K562 (cell line): ENCODE results near the gene ST6GAL1. TPM values are rescaled to one million over a fixed set of nuclear protein-coding genes. Genes with fewer than 3 reads are reported as not detected.

Experiments used
- ATAC-seq: fragments of 200-7000 bp; cut with Tn5 transposase; 3 replicates; pipeline ENCODE4 v1.9.1; 2020; ENCODE audit warnings: moderate library complexity
- BruUV-seq: library from RNA; stranded (reverse); fragments of 400-500 nt; replicated peaks from 2 replicates; lab custom pipeline; 2021; lab: Mats Ljungman, UMichigan
- CTCF ChIA-PET: fragments of 300-600 bp; formaldehyde crosslinking; extraction: SDS; loops from one replicate; lab custom pipeline; 2021; ENCODE audit warnings: low intra/inter-chr PET ratio; lab: Yijun Ruan, JAX
- POLR2A ChIA-PET: fragments of 300-600, 350-650 bp; sonication (Branson Sonifier 250); formaldehyde crosslinking; extraction: SDS; loops from one replicate; lab custom pipeline; 2021; ENCODE audit warnings: antibody characterized with exemption, inconsistent platforms; lab: Yijun Ruan, JAX
- DNase-seq, 4 experiments: peaks; one replicate each; pipeline versions ENCODE4 v3.0.0 to v3.0.0-alpha.2; 2011 to 2018; ENCODE audit warnings: low spot score in 3 of 4, mixed read lengths in 3 of 4; ENCODE audit errors: extremely low read depth in 1 of 4
- FAIRE-seq: peaks from 2 replicates; lab custom pipeline; 2011; peaks lifted over from hg19 to GRCh38; lab: Jason Lieb, UNC
- H2AFZ ChIP-seq: 2 replicates; pipeline ENCODE4 v1.6.0; 2011; ENCODE audit warnings: low read depth, low read length, control low read depth, inconsistent platforms
- H3K27ac ChIP-seq: fragments of 200-600 bp; 3 replicates; pipeline ENCODE4 v1.8.0; 2011; ENCODE audit warnings: low read depth, mild to moderate bottlenecking, control low read depth, inconsistent platforms, low read length, moderate library complexity, mixed read lengths; ENCODE audit errors: extremely low read depth
- H3K27me3 ChIP-seq, 2 experiments: fragments of 300-600 bp in 1 of 2; 2 replicates in 1 of 2; 3 replicates in 1 of 2; pipeline versions ENCODE4 v1.6.0 to v1.8.0; 2011; ENCODE audit warnings: inconsistent platforms in 2 of 2, low read length in 2 of 2, mild to moderate bottlenecking in 1 of 2, mixed read lengths in 1 of 2, moderate library complexity in 1 of 2; ENCODE audit not compliant: control insufficient read depth in 2 of 2, insufficient read depth in 2 of 2
- H3K36me3 ChIP-seq: fragments of 300-600 bp; 3 replicates; pipeline ENCODE4 v1.8.0; 2011; ENCODE audit warnings: mild to moderate bottlenecking, low read length, inconsistent platforms; ENCODE audit not compliant: control insufficient read depth, insufficient read depth
- H3K4me1 ChIP-seq, 2 experiments: fragments of 200-600 bp in 1 of 2; replicated peaks in 1 of 2; 2 replicates in 1 of 2; 3 replicates in 1 of 2; pipeline versions ENCODE4 v1.5.1 to v1.8.0; 2011; ENCODE audit warnings: inconsistent platforms in 2 of 2, low read length in 2 of 2, mild to moderate bottlenecking in 1 of 2, mixed read lengths in 1 of 2, moderate library complexity in 1 of 2; ENCODE audit not compliant: control insufficient read depth in 2 of 2, insufficient read depth in 2 of 2
- H3K4me2 ChIP-seq: 2 replicates; pipeline ENCODE4 v1.6.1; 2011; ENCODE audit warnings: low read length, control low read depth, inconsistent platforms, mixed read lengths; ENCODE audit not compliant: insufficient read depth
- H3K4me3 ChIP-seq: fragments of 200-600 bp; sonication (generic), shearing (Covaris generic); 2 replicates; pipeline ENCODE4 v1.5.1; 2016; ENCODE audit warnings: control low read depth, inconsistent platforms
- H3K79me2 ChIP-seq: fragments of 200-600 bp; 3 replicates; pipeline ENCODE4 v1.8.0; 2011; ENCODE audit warnings: low read length, inconsistent platforms; ENCODE audit not compliant: control insufficient read depth, insufficient read depth
- H3K9ac ChIP-seq, 2 experiments: 2 replicates each; pipeline versions ENCODE4 v1.6.0 to v1.6.1; 2011; ENCODE audit warnings: low read depth in 2 of 2, low read length in 2 of 2, control low read depth in 1 of 2, inconsistent platforms in 1 of 2, mild to moderate bottlenecking in 1 of 2, mixed read lengths in 1 of 2; ENCODE audit not compliant: insufficient read depth in 1 of 2
- H3K9me1 ChIP-seq: one replicate; pipeline ENCODE4 v1.6.0; 2011; ENCODE audit warnings: inconsistent platforms, mild to moderate bottlenecking, low read length, moderate library complexity; ENCODE audit not compliant: control insufficient read depth, insufficient read depth
- H3K9me3 ChIP-seq: replicated peaks from 2 replicates; pipeline ENCODE4 v1.5.1; 2011; ENCODE audit warnings: low read depth, low read length, inconsistent platforms; ENCODE audit not compliant: control insufficient read depth, insufficient read depth
- H4K20me1 ChIP-seq: replicated peaks from 2 replicates; pipeline ENCODE4 v1.6.1; 2011; ENCODE audit warnings: low read length, inconsistent platforms, mixed read lengths; ENCODE audit not compliant: control insufficient read depth, insufficient read depth
- CREBBP ChIP-seq: IDR thresholded peaks from one replicate; pipeline ENCODE4 v1.6.1; 2012; ENCODE audit warnings: low read depth, mild to moderate bottlenecking, control low read depth, inconsistent platforms, low read length
- ELF1 ChIP-seq: fragments of 200-800 bp; sonication (Bioruptor generic); IDR thresholded peaks from 2 replicates; pipeline ENCODE4 v1.6.1; 2016; ENCODE audit warnings: missing genetic modification characterization, missing compliant biosample characterization
- FOS ChIP-seq: IDR thresholded peaks from 3 replicates; pipeline ENCODE4 v1.6.1; 2011; ENCODE audit not compliant: insufficient read length; ENCODE audit errors: extremely low read depth
- NCOA4 ChIP-seq: fragments of 450-650 bp; IDR thresholded peaks from 2 replicates; pipeline ENCODE4 v1.6.1; 2018; ENCODE audit warnings: mild to moderate bottlenecking; ENCODE audit not compliant: partially characterized antibody
- NR3C1 ChIP-seq: sonication (generic); formaldehyde crosslinking; IDR thresholded peaks from 2 replicates; pipeline ENCODE4 v1.8.1; 2022; ENCODE audit warnings: missing genetic modification reagents
- POLR2G ChIP-seq: fragments of 200-400 bp; formaldehyde crosslinking; IDR thresholded peaks from 2 replicates; pipeline ENCODE4 v1.6.1; 2017; ENCODE audit warnings: low read depth, mild to moderate bottlenecking, antibody characterized with exemption, low read length, moderate library complexity
- RAD51 ChIP-seq: fragments of 450-650 bp; IDR thresholded peaks from 2 replicates; pipeline ENCODE4 v1.7.1; 2016; ENCODE audit warnings: low read depth, mild to moderate bottlenecking, borderline replicate concordance
- SAP30 ChIP-seq: fragments of 200-600 bp; sonication (generic); IDR thresholded peaks from 2 replicates; pipeline ENCODE4 v1.6.1; 2012; ENCODE audit warnings: borderline replicate concordance, low read depth, mild to moderate bottlenecking, moderate library complexity, low read length, control low read depth, inconsistent platforms; ENCODE audit not compliant: insufficient read depth, poor library complexity, severe bottlenecking
- XRCC3 ChIP-seq: fragments of 450-650 bp; IDR thresholded peaks from 2 replicates; pipeline ENCODE4 v1.6.1; 2017; ENCODE audit warnings: mild to moderate bottlenecking, moderate library complexity
- ZC3H8 ChIP-seq: fragments of 450-650 bp; IDR thresholded peaks from 2 replicates; pipeline ENCODE4 v1.6.1; 2017
- ZNF133 ChIP-seq: fragments of 250-450 bp; sonication (Bioruptor Pico); IDR thresholded peaks from 2 replicates; pipeline ENCODE4 v1.4.0; 2020; ENCODE audit warnings: mild to moderate bottlenecking
- ZNF143 ChIP-seq: sonication (generic); formaldehyde crosslinking; IDR thresholded peaks from 2 replicates; pipeline ENCODE4 v1.9.0; 2022; ENCODE audit warnings: mild to moderate bottlenecking, missing genetic modification reagents
- WGBS: fragments of 100-300 bp; shearing (Covaris generic); methylation state at CpG from one replicate; pipeline ENCODE4 v1.1.6; 2016; ENCODE audit warnings: low coverage, mixed read lengths; ENCODE audit not compliant: insufficient coverage; ENCODE audit errors: missing lambda C conversion rate; 5-methylcytosine and 5-hydroxymethylcytosine counted together
- in situ Hi-C: fragments of 300-500 bp; cut with MboI; formaldehyde crosslinking; loops from 4 replicates; pipeline ENCODE4 v1.15.0; 2018; ENCODE audit warnings: inconsistent platforms, mixed read lengths
- intact Hi-C: fragments of 100-400 bp; cut with micrococcal nuclease; formaldehyde crosslinking; loops from 2 replicates; pipeline ENCODE4 v1.14.2; 2022
- polyA plus RNA-seq, 8 experiments: library from polyadenylated mRNA; depleted of rRNA in 4 of 8; stranded (reverse) in 5 of 8; unstranded in 3 of 8; fragments of >200 nt; fragmentation: Nextera tagmentation in 2 of 8; fragmentation: Illumina TruSeq in 1 of 8; extraction: Ambion mirVana in 2 of 8; extraction: Trizol in 1 of 8; gene quantifications; 2 replicates each; pipeline versions ENCODE4 v1.2.1 to v1.2.3, GENCODE V29; 2011 to 2014; ENCODE audit warnings: inconsistent platforms in 1 of 8, missing spikeins in 1 of 8
- total RNA-seq, 7 experiments: library from RNA; depleted of rRNA in 6 of 7; stranded (reverse); fragments of >200 nt in 6 of 7; fragmentation: Illumina TruSeq in 2 of 7; extraction: Trizol in 2 of 7; gene quantifications; 2 replicates each; pipeline versions ENCODE4 v1.2.1 to v1.2.3, GENCODE V29; 2011 to 2021; ENCODE audit warnings: low replicate concordance in 1 of 7
- TF ChIP-seq, protein P1 (sequence below), 2 experiments: fragments of 450-650 bp in 1 of 2; IDR thresholded peaks; 2 replicates each; pipeline ENCODE4 v1.6.1; 2011 to 2017; ENCODE audit warnings: low read depth in 2 of 2, antibody characterized with exemption in 1 of 2, borderline replicate concordance in 1 of 2, low read length in 1 of 2, mild to moderate bottlenecking in 1 of 2, mixed read lengths in 1 of 2; ENCODE audit not compliant: control insufficient read depth in 1 of 2
- TF ChIP-seq, protein P2 (sequence below): fragments of 250-450 bp; sonication (Bioruptor Pico); IDR thresholded peaks from 2 replicates; pipeline ENCODE4 v1.8.0; 2021; ENCODE audit warnings: borderline replicate concordance, mild to moderate bottlenecking, moderate library complexity; ENCODE audit not compliant: poor library complexity, severe bottlenecking
- TF ChIP-seq, protein P3 (sequence below), 2 experiments: fragments of 450-650 bp; conservative IDR thresholded peaks; 2 replicates each; pipeline ENCODE4 v1.6.1; 2017; ENCODE audit warnings: mild to moderate bottlenecking in 2 of 2, moderate library complexity in 2 of 2

ST6GAL1 gene
- total and polyA plus RNA-seq, 9 of the 15 experiments (the other 6 are each of a cell fraction or from before 2014, with no cell fraction given): 31.9 to 145 (median 71.0) TPM

DNA sequence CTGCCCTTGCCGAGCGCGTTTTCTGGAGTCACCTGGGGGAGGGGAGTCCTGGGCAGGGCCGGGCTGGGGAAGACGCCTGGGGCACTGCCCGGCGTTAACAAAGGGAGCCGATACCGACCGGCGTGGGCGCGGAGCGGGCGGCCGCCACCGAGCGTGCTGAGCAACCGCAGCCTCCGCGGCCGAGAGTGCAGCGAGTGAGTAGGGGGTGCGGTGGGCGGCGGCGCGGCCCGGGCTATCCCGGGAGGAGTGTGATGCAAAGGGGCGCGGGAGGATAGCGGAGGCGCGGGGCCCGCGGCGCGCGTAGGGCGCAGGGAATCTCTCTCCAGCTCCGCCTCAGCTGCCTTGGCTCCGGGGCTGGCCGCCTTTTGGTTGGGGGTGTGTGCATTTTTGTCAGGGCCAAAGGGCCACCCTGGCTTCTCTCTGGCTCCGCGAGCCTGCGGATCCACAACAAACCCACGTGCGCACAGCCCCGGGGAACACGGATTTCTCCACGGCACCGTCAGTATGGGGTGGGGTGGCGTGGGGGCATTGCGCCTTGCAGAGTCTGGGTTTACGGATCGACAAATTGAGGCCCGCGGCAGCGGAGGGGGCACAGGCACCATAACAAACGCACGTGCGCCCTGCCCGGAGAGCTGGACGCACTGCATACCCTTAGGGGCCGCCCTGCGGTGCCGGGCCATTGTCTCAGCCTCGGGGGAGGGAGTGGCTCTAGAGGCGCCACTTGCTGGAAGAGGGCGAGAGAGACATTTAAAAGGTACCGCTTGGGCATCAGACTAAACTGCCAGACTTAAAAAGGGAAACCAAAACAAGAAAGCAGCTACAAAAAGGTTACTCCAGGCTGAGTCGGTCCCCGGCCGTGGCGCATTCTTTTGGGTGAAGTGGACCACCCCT is 560 bp downstream of the ST6GAL1 start:
- Histone ChIP-seq H4K20me1 (no peaks in the 10 kb centered on the region), H3K4me1 (peaks cover 28 to 30% of the 10 kb centered on the region in 2 experiments), H2AFZ (peak overlapping the region; percentile 86), H3K27me3 (no peaks in the 10 kb centered on the region), H3K79me2 (peaks cover 56% of the 10 kb centered on the region), H3K4me2 (peak overlapping the region; percentile 78), H3K9ac (peak overlapping the region; percentile 72 to 98), H3K36me3 (peaks cover 31% of the 10 kb centered on the region), H3K9me3 (0 out of 2 replicates have a peak, but pooled peaks cover 2% of the 10 kb centered on the region), H3K9me1 (peaks cover 2% of the 10 kb centered on the region), H3K27ac (peak overlapping the region; percentile 88), H3K4me3 (peak overlapping the region; percentile 94)
- DNase-seq (peak; percentile 69 to 86 (median 72)), ATAC-seq (peak; percentile 86), FAIRE-seq (no peak)
- intact Hi-C loops: loop anchor here (1.0 to 10.0 kb wide), 5 partner anchors 22 to 234 kb away; no protein-coding TSS in a partner anchor
- in situ Hi-C loops: loop anchor here (5.0 kb wide), 1 partner anchor 84 kb away; no protein-coding TSS in a partner anchor
- POLR2A ChIA-PET: interaction anchor here (0.6 to 2.1 kb wide), 8 partner anchors 9 to 170 kb away, joined by 3 to 14 read pairs (median 4); no protein-coding TSS in a partner anchor
- CTCF ChIA-PET: interaction anchor here (1.1 kb wide), 1 partner anchor 234 kb away, joined by 3 read pairs; no protein-coding TSS in a partner anchor
- BruUV-seq: no TSS peak
- under 1% methylated on average over 53 of the region's 76 CpGs for WGBS
- peak; percentile 86 for TF ChIP-seq POLR2G
- peak; percentile 76 for TF ChIP-seq SAP30
- no peak for TF ChIP-seq CREBBP
- TF ChIP-seq, protein P1, sequence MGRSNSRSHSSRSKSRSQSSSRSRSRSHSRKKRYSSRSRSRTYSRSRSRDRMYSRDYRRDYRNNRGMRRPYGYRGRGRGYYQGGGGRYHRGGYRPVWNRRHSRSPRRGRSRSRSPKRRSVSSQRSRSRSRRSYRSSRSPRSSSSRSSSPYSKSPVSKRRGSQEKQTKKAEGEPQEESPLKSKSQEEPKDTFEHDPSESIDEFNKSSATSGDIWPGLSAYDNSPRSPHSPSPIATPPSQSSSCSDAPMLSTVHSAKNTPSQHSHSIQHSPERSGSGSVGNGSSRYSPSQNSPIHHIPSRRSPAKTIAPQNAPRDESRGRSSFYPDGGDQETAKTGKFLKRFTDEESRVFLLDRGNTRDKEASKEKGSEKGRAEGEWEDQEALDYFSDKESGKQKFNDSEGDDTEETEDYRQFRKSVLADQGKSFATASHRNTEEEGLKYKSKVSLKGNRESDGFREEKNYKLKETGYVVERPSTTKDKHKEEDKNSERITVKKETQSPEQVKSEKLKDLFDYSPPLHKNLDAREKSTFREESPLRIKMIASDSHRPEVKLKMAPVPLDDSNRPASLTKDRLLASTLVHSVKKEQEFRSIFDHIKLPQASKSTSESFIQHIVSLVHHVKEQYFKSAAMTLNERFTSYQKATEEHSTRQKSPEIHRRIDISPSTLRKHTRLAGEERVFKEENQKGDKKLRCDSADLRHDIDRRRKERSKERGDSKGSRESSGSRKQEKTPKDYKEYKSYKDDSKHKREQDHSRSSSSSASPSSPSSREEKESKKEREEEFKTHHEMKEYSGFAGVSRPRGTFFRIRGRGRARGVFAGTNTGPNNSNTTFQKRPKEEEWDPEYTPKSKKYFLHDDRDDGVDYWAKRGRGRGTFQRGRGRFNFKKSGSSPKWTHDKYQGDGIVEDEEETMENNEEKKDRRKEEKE (IDR thresholded peaks at IDR 0.05; ENCODE audit: borderline replicate concordance in 1 of 2, control insufficient read depth in 1 of 2, low read depth in 2 of 2, low read length in 1 of 2): no peak
- TF ChIP-seq XRCC3: no peak
- no peak for TF ChIP-seq ZNF133 (CRISPR knock-in tag)
- no peak for TF ChIP-seq ELF1
- TF ChIP-seq, protein P2, sequence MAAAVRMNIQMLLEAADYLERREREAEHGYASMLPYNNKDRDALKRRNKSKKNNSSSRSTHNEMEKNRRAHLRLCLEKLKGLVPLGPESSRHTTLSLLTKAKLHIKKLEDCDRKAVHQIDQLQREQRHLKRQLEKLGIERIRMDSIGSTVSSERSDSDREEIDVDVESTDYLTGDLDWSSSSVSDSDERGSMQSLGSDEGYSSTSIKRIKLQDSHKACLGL (CRISPR knock-in tag): no peak
- TF ChIP-seq, protein P3, sequence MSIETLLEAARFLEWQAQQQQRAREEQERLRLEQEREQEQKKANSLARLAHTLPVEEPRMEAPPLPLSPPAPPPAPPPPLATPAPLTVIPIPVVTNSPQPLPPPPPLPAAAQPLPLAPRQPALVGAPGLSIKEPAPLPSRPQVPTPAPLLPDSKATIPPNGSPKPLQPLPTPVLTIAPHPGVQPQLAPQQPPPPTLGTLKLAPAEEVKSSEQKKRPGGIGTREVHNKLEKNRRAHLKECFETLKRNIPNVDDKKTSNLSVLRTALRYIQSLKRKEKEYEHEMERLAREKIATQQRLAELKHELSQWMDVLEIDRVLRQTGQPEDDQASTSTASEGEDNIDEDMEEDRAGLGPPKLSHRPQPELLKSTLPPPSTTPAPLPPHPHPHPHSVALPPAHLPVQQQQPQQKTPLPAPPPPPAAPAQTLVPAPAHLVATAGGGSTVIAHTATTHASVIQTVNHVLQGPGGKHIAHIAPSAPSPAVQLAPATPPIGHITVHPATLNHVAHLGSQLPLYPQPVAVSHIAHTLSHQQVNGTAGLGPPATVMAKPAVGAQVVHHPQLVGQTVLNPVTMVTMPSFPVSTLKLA (conservative IDR thresholded peaks at IDR 0.05): peak; percentile 98 to 99
- no peak for TF ChIP-seq NCOA4
- no peak for TF ChIP-seq FOS
- TF ChIP-seq RAD51: 0 out of 2 replicates have a peak, but pooled peaks have one; percentile 6
- no peak for TF ChIP-seq ZC3H8
- no peak for TF ChIP-seq ZNF143 (CRISPR knock-in tag)
- TF ChIP-seq NR3C1 (CRISPR knock-in tag): no peak
